H1 (cell line): ENCODE data around the gene BRAT1. TPM values are rescaled to one million over a fixed set of nuclear protein-coding genes. Genes with fewer than 3 reads are reported as not detected.

ENCODE experiments used
- NANOG ChIP-seq: IDR thresholded peaks from 2 replicates; pipeline ENCODE4 v1.6.1; 2011; ENCODE audit warnings: low read length, low read depth, mild to moderate bottlenecking, inconsistent platforms; ENCODE audit not compliant: insufficient read depth, poor library complexity, severe bottlenecking
- polyA plus RNA-seq, 7 experiments: library from polyadenylated mRNA; depleted of rRNA in 3 of 7; stranded (reverse) in 5 of 7; unstranded in 2 of 7; fragments of >200 nt in 5 of 7; fragments of 200-250 nt in 2 of 7; gene quantifications; 1 replicate in 5 of 7; 2 replicates in 1 of 7; 4 replicates in 1 of 7; pipeline versions ENCODE4 v1.2.1 to v1.2.3, GENCODE V29; 2011 to 2013; ENCODE audit warnings: missing spikeins in 2 of 7, mixed read lengths in 2 of 7
- total RNA-seq: library from RNA; stranded (reverse); fragmentation: NEBNext Ultra II Directional; extraction: Animal tissue kit (Norgen Biotek cat#: 25700); gene quantifications from 2 replicates; pipeline ENCODE4 v1.2.1, GENCODE V29; 2021
- TF ChIP-seq, protein P1 (sequence below): fragments of 300-600 bp; sonication (generic); IDR thresholded peaks from 2 replicates; pipeline ENCODE4 v1.7.1; 2012; ENCODE audit warnings: low read length, moderate library complexity, mild to moderate bottlenecking, inconsistent platforms; ENCODE audit not compliant: insufficient replicate concordance

Gene BRAT1
- total and polyA plus RNA-seq, 2 of the 8 experiments (the other 6 are each of a cell fraction or from before 2014, with no cell fraction given), result 36.8 to 42.3 TPM

DNA sequence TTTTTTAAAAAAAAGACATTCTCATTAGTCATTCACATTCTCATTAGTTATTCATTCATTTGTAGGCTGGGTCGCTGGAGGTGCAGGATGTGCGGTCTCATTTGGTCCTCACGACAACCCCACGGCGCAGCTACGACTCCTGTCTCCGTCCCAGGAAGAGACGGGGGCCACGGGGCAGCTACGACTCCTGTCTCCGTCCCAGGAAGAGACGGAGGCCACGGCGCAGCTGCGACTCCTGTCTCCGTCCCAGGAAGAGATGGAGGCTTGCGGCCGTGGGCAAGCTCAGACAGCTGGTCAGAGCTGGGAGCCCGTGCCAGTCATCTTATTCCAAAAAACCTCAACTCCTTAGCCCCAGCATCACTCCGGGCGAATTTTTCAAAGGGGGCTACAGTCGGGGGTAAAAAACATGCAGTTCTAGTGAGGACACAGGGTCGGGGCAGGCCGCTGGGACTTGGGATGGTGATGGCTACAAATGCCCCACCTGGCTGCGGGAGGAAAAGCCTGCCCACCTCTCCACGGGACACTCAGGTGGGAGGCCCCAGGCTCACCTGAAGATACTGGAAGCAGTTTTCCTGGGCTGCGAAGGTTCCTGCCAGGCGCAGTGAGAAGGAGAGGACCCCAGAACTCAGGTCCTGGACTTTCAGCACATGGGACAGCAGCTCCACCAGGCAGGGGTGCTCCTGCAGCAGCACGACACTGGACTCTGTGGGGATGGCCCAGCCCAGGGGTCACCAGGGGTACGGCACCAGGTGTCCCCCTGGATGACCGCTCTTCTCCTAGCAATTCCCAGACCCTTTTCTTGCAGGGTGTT lies 8.3 kb downstream of the BRAT1 start (continued):
- TF ChIP-seq, protein P1, sequence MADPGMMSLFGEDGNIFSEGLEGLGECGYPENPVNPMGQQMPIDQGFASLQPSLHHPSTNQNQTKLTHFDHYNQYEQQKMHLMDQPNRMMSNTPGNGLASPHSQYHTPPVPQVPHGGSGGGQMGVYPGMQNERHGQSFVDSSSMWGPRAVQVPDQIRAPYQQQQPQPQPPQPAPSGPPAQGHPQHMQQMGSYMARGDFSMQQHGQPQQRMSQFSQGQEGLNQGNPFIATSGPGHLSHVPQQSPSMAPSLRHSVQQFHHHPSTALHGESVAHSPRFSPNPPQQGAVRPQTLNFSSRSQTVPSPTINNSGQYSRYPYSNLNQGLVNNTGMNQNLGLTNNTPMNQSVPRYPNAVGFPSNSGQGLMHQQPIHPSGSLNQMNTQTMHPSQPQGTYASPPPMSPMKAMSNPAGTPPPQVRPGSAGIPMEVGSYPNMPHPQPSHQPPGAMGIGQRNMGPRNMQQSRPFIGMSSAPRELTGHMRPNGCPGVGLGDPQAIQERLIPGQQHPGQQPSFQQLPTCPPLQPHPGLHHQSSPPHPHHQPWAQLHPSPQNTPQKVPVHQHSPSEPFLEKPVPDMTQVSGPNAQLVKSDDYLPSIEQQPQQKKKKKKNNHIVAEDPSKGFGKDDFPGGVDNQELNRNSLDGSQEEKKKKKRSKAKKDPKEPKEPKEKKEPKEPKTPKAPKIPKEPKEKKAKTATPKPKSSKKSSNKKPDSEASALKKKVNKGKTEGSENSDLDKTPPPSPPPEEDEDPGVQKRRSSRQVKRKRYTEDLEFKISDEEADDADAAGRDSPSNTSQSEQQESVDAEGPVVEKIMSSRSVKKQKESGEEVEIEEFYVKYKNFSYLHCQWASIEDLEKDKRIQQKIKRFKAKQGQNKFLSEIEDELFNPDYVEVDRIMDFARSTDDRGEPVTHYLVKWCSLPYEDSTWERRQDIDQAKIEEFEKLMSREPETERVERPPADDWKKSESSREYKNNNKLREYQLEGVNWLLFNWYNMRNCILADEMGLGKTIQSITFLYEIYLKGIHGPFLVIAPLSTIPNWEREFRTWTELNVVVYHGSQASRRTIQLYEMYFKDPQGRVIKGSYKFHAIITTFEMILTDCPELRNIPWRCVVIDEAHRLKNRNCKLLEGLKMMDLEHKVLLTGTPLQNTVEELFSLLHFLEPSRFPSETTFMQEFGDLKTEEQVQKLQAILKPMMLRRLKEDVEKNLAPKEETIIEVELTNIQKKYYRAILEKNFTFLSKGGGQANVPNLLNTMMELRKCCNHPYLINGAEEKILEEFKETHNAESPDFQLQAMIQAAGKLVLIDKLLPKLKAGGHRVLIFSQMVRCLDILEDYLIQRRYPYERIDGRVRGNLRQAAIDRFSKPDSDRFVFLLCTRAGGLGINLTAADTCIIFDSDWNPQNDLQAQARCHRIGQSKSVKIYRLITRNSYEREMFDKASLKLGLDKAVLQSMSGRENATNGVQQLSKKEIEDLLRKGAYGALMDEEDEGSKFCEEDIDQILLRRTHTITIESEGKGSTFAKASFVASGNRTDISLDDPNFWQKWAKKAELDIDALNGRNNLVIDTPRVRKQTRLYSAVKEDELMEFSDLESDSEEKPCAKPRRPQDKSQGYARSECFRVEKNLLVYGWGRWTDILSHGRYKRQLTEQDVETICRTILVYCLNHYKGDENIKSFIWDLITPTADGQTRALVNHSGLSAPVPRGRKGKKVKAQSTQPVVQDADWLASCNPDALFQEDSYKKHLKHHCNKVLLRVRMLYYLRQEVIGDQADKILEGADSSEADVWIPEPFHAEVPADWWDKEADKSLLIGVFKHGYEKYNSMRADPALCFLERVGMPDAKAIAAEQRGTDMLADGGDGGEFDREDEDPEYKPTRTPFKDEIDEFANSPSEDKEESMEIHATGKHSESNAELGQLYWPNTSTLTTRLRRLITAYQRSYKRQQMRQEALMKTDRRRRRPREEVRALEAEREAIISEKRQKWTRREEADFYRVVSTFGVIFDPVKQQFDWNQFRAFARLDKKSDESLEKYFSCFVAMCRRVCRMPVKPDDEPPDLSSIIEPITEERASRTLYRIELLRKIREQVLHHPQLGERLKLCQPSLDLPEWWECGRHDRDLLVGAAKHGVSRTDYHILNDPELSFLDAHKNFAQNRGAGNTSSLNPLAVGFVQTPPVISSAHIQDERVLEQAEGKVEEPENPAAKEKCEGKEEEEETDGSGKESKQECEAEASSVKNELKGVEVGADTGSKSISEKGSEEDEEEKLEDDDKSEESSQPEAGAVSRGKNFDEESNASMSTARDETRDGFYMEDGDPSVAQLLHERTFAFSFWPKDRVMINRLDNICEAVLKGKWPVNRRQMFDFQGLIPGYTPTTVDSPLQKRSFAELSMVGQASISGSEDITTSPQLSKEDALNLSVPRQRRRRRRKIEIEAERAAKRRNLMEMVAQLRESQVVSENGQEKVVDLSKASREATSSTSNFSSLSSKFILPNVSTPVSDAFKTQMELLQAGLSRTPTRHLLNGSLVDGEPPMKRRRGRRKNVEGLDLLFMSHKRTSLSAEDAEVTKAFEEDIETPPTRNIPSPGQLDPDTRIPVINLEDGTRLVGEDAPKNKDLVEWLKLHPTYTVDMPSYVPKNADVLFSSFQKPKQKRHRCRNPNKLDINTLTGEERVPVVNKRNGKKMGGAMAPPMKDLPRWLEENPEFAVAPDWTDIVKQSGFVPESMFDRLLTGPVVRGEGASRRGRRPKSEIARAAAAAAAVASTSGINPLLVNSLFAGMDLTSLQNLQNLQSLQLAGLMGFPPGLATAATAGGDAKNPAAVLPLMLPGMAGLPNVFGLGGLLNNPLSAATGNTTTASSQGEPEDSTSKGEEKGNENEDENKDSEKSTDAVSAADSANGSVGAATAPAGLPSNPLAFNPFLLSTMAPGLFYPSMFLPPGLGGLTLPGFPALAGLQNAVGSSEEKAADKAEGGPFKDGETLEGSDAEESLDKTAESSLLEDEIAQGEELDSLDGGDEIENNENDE, result no peak
- TF ChIP-seq NANOG, result no peak
